Sigmoid colon (tissue), 4 donors: Measurements from ENCODE around the gene CDH24.

ENCODE experiments used
- POLR2A ChIP-seq, 2 donors: fragments of 450-650 bp; IDR thresholded peaks; one replicate each; pipeline ENCODE4 v1.6.1; 2016; ENCODE audit warnings: antibody characterized with exemption in 2 of 2, mild to moderate bottlenecking in 2 of 2, moderate library complexity in 2 of 2
- POLR2AphosphoS5 ChIP-seq, 4 donors: sonication (generic); formaldehyde crosslinking; IDR thresholded peaks; one replicate each; pipeline ENCODE4 v1.6.1; 2017; ENCODE audit warnings: antibody characterized with exemption in 4 of 4
- TF ChIP-seq, protein P1 (sequence below), 4 experiments: fragments of 450-650 bp in 3 of 4; fragments of 200-600 bp in 1 of 4; IDR thresholded peaks; one replicate each; pipeline ENCODE4 v1.5.1; 2016 to 2019; ENCODE audit warnings: antibody characterized with exemption in 4 of 4, mild to moderate bottlenecking in 3 of 4, moderate library complexity in 2 of 4

DNA sequence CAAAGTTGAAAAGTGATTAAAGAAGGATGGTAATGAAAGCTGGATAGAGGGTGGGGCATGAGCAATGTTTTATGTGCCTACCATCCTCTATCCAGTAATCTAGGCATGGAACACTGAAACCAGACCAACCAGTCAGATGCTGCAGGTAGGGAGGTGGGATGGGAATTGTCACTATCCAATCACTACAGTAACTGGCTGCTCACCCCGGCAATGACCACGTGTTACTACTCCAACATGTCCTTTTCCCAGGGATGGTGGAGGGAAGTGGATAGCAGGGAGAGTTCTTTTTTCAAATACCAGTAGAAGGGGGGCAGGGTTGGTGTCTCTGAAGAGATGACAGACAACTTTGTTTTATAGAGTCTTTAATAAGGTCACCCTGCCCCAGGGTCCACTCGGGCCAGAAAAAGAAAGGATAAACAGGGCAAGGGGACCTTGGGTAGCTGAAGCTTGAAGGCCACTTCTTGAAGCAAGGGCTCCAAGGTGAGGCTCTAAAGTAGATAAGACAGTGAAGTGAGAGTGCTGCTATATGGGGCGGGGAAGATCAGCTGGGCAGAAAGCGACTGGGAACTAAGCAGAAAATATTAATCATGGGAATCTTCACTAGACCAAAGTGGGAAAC, 14.7 kb upstream of the CDH24 start:
- TF ChIP-seq, protein P1, sequence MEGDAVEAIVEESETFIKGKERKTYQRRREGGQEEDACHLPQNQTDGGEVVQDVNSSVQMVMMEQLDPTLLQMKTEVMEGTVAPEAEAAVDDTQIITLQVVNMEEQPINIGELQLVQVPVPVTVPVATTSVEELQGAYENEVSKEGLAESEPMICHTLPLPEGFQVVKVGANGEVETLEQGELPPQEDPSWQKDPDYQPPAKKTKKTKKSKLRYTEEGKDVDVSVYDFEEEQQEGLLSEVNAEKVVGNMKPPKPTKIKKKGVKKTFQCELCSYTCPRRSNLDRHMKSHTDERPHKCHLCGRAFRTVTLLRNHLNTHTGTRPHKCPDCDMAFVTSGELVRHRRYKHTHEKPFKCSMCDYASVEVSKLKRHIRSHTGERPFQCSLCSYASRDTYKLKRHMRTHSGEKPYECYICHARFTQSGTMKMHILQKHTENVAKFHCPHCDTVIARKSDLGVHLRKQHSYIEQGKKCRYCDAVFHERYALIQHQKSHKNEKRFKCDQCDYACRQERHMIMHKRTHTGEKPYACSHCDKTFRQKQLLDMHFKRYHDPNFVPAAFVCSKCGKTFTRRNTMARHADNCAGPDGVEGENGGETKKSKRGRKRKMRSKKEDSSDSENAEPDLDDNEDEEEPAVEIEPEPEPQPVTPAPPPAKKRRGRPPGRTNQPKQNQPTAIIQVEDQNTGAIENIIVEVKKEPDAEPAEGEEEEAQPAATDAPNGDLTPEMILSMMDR (IDR thresholded peaks at IDR 0.05) = no peak
- no peak for TF ChIP-seq POLR2AphosphoS5 (IDR thresholded peaks at IDR 0.05)
- no peak for TF ChIP-seq POLR2A (IDR thresholded peaks at IDR 0.05)
